Stomach (tissue), 4 donors: Measurements from ENCODE around the gene SGK1.

Source experiments
- EP300 ChIP-seq: sonication (generic); formaldehyde crosslinking; IDR thresholded peaks from one replicate; pipeline ENCODE4 v1.6.1; 2017; ENCODE audit warnings: antibody characterized with exemption
- TF ChIP-seq, protein P1 (sequence below), 7 experiments: fragments of 450-650 bp in 4 of 7; fragments of 200-600 bp in 3 of 7; sonication (generic) in 3 of 7; IDR thresholded peaks; one replicate each; pipeline ENCODE4 v1.5.1; 2016 to 2019; ENCODE audit warnings: antibody characterized with exemption in 7 of 7, control low read depth in 2 of 7, mild to moderate bottlenecking in 1 of 7

GRCh38 chr6:134310817-134311216 is 7.1 kb downstream of the SGK1 start:
- TF ChIP-seq, protein P1, sequence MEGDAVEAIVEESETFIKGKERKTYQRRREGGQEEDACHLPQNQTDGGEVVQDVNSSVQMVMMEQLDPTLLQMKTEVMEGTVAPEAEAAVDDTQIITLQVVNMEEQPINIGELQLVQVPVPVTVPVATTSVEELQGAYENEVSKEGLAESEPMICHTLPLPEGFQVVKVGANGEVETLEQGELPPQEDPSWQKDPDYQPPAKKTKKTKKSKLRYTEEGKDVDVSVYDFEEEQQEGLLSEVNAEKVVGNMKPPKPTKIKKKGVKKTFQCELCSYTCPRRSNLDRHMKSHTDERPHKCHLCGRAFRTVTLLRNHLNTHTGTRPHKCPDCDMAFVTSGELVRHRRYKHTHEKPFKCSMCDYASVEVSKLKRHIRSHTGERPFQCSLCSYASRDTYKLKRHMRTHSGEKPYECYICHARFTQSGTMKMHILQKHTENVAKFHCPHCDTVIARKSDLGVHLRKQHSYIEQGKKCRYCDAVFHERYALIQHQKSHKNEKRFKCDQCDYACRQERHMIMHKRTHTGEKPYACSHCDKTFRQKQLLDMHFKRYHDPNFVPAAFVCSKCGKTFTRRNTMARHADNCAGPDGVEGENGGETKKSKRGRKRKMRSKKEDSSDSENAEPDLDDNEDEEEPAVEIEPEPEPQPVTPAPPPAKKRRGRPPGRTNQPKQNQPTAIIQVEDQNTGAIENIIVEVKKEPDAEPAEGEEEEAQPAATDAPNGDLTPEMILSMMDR (IDR thresholded peaks at IDR 0.05) = no peak
- TF ChIP-seq EP300 = no peak
